OCI-LY7 (cell line): ENCODE results near the gene FNDC5.

ENCODE experiments used
- CTCF ChIP-seq: fragments of 200-600 bp; sonication (generic); conservative IDR thresholded peaks from 2 replicates; pipeline ENCODE4 v1.5.1; 2014; ENCODE audit warnings: mild to moderate bottlenecking, antibody characterized with exemption, low read length, moderate library complexity, mixed read lengths
- EZH2phosphoT487 ChIP-seq: fragments of 200-600 bp; sonication (generic); IDR thresholded peaks from 2 replicates; pipeline ENCODE4 v1.6.1; 2018; ENCODE audit warnings: low read depth, borderline replicate concordance, mild to moderate bottlenecking, mixed run types, antibody characterized with exemption, low read length, moderate library complexity, mixed read lengths

GRCh38 chr1:32817815-32818786 lies 52.6 kb downstream of the FNDC5 start:
- no peak for TF ChIP-seq CTCF
- no peak for TF ChIP-seq EZH2phosphoT487
